Hippocampal formation (tissue), 2 donors: ENCODE results near the gene RRAS.
"Not testable (repeated sequence)": the region's sequence is repeated elsewhere in the genome, so short reads cannot be mapped to it uniquely, and the experiment has no call there.

Experiments
- DNase-seq, 2 donors: peaks; one replicate each; lab custom pipeline; 2025; lab: John Stamatoyannopoulos, UW

Gene RRAS

DNA sequence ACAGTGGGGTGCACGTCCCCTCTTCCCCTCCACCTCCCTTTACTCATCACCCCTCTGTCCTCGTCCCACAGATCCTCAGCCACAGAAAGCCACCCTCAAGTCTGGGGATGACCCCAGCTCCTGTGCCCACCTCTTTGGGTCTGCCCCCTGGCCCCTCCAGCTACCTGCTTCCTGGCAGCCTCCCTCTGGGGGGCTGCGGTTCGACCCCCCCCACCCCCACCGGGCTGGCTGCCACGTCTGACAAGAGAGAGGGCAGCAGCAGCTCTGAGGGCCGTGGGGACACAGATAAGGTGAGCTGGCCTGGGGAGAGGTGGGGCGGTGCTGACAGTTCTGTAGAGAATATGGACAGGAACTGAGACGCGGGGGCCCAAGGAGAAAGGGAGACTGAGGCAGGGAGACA is 14.6 kb upstream of the RRAS start:
- no peak for DNase-seq

DNA sequence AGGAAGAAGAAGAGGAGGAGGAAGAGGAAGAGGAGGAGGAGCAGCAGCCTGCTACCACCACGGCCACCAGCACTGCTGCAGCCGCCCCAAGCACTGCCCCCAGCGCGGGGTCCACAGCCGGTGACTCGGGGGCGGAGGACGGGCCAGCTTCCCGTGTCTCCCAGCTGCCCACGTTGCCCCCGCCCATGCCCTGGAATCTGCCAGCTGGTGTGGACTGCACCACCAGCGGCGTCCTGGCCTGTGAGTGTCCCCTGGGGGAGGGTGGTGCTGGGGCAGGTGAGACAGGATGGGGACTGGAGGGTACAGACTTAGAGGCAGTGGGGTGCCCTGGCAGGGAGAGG is 13.5 kb upstream of the RRAS start:
- DNase-seq, result no peak

- no peak for DNase-seq
Observed at GRCh38 chr19:49652551-49653465, 12.9 kb upstream of the RRAS start.

GRCh38 chr19:49651820-49652550 is 12.0 kb upstream of the RRAS start:
- no peak for DNase-seq

DNA sequence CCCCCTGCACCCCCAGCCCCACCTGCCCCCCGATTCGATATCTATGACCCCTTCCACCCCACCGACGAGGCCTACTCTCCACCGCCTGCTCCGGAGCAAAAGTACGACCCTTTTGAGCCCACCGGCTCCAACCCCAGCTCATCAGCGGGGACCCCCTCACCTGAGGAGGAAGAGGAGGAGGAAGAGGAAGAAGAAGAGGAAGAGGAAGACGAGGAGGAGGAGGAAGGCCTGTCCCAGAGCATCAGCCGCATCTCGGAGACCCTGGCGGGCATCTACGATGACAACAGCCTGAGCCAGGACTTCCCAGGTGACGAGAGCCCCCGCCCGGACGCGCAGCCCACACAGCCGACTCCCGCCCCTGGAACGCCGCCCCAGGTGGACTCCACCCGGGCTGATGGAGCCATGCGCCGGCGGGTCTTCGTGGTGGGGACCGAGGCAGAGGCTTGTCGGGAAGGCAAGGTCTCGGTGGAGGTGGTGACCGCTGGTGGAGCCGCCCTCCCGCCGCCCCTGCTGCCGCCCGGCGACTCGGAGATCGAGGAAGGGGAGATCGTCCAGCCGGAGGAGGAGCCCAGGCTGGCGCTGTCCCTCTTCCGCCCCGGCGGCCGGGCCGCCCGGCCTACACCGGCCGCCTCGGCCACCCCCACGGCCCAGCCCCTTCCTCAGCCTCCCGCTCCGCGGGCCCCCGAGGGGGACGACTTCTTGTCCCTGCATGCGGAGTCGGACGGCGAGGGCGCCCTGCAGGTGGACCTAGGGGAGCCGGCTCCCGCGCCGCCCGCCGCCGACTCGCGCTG is 11.3 kb upstream of the RRAS start:
- DNase-seq, result no peak

DNA sequence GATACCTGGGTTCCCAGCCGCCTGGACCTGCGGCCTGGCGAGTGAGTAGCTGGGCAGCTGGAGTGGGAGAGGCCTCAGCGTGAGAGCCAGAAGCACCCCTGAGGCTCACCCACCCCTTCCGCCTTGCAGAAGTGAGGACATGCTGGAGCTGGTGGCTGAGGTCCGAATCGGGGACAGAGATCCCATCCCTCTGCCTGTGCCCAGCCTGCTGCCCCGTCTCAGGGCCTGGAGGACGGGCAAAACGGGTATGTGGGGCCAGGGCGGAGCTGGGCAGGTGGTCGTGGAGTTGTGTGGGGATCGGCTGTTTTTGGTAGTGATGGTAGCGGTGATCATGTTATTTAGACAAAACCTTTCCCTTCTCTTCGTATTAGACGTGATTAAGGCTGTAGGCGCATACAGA is 6.6 kb upstream of the RRAS start:
- no peak for DNase-seq

DNA sequence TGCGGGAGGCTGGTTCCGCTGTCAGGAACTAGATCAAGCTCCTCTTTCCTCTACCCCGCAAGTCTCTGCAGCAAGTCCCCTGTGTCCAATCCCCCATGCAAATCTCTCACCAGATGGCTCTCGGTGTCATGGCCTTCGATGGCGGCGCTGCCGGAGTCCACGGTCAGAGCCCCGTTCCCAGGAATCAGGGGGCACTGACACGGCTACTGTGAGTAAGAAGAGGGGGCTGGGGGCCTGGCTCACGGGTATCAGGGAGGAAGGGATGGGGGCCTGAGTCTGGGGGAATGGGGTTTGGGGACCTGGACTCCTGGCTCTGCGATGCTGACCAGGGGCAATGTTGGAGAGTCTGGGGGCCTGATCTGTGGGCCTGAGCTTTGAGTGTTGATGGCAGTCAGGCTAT is 6.1 kb upstream of the RRAS start:
- no peak for DNase-seq

- no peak for DNase-seq
Observed at GRCh38 chr19:49645592-49645991, 5.6 kb upstream of the RRAS start.

DNA sequence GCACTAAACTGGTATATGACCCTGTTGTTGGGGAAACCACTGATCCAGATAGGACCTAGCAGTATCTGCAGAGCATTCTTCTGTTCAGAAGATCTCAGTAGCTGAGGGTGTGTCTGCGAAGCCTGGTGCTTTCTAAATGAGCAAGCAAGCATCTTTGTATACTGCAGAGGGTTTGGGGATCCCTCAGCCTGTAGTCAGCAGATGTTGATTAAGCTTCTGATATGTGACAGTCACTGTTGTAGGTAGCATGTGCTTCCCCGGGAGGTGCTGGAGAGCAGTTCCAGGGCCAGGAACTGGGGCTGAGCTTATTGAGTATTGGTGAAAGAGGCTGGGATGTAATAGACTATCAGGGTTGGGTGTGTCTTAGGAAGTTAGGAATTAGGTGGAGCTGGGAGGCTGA is 3.5 kb upstream of the RRAS start:
- DNase-seq, result no peak

- no peak for DNase-seq
Observed at GRCh38 chr19:49642492-49643035, 2.6 kb upstream of the RRAS start.

DNA sequence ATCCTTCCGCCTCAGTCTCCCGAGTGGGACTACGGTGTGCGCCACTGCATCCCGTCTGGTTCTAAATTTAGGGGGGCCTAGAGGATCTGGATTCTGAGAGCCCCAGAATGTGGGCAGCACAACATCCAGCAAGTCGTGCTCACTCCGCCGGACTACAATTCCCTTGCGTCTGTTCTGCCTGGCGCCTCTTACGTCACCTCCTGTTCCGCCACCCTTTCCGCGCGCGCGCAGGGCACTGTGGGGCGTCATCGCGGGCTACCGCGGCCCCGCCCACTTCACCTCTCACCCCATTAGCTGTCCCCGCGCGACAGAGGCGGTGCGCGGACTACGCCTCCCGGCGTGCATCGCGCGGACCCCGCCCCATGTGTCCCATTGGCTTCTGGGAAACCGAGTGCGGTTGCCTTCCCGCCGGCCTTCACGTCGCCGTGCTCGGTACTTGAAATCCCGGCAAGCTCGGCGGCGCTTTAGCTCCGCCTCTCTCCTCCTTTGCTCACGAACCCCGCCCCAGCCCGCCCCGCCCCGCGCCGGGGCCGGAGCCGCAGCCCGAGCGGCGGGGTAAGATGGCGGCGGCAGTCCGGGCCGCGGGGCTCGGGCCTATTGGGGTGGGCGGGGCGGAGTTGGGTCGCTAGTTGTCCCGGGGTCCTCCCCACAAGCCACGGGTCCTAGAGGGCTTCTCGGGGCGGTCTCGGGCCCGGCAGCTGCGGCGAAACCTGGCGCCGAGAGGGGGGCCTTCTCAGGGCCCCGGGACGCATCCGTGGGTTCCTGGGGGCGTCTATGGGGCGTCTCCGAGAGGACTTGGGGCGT is 1.9 kb upstream of the RRAS start, which contains the start of gene SCAF1:
TSS of gene SCAF1 (plus strand) at position 522 of the 804 bp plus-strand sequence. CDS start 2,818 bp downstream, outside the sequence.
- peak; percentile 98 to 99 for DNase-seq

GRCh38 chr19:49639401-49640112 is 386 bp downstream of the RRAS start:
- DNase-seq, result no peak

DNA sequence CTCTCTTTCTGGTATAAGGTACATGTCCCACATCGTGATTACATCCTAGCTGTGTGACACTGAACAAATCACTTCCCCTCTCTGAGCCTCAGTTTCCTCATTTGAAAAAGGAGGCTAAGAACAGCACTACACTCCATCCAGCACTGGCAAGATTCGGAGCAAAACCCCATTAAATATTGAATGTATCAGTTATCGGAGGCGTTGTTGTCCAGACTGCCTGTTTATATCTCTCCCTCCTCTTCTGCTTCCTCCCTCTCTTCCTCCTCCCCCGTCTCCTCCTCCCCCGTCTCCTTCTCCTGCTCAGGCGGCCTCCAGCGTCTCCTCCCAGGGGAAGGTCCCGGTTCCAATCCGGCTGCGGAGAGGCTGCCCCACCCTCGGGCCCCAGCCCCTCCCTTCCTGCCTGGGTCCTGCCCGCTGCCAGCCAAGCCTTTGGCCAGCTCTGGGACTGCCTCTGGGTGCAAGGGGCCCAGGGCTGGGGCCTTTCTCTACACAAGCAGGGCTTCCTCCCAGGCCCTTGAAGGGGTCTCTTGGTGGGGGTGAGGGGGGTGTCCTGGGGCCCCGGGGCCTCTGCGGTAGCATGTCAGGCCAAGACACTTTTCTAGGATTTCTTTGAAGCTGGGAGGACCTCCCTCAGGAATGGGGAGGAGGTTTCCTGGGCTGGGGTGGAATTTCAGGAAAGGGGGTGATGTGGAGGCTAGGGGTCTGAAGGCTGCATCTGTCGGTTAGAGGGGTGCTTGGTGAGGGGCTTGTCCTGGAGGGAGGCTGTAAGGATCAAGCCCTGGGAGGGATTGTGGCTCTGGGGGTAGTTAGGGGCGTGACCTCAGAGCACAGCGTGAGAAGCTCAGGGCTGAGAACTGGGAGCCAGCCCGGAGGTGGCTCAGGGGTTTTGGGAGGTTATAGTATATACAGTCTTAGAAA is 1.9 kb downstream of the RRAS start:
- DNase-seq, result peak in 1 of 2 donors; percentile 0

DNA sequence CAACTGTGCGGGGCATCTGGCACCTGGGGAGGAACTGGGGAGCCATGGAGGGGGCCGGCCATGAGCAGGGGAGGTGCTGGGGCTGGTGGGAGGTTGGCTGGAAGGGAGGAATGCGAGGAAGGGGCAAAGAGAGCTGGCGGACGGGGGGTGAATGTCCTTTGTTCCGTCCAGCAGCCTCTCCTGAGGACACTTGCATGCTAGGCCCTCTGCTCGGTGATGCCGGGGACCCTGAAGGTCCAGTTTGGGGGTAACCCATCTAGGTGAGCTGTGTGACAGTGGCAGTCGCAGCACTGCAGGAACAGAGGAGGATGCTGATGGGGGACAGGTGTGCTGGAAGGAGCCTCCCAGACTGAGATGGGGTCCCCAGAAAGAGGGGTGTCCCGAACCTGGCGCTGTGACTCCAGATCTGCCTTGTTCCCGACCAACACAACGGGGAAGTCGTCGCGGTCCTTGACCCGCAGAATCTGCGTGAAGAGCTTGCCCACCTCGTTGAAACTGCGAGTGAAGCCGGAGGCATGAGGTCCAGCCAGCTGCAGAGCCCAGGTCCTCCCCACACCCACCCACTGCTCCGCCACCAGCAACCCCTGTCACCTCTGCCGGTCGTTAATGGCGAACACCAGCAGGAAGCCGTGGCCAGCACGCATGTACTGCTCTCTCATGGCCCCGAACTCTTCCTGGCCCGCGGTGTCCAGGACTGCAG is 3.6 kb downstream of the RRAS start:
- no peak for DNase-seq

DNA sequence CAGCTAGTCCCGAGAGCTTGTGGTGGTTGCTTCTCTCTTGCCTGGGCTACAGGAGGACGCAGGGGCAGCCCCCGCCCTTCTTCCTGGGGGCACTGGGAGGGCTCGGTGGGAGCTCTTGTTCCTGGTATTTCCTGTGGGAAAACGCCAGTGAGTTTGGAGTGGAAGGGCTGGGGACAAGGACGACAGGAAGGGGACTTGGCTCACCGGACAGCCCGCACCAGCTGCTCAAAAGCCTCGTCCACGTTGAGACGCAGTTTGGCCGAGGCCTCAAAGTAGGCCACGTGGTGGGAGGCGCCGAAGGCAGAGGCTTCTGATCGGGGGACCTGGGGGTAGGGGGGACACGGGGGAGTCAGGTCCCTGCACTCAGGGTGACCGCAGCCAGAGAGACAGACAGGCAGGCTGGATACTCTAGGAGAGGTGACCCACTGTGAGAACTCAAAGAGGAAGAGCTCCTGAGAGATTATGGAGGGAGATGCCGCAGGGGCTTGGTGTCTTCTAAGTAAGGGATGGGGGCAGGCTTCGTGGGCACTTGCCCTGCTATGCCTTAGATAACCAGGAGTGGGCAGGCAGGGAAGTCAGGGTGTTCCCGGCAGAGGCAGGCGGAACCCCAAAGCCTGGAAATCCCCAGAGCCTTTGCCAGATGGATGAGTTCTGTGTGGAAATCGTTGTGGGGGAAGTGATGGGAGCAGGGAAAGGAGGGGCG is 4.3 kb downstream of the RRAS start:
- no peak for DNase-seq

DNA sequence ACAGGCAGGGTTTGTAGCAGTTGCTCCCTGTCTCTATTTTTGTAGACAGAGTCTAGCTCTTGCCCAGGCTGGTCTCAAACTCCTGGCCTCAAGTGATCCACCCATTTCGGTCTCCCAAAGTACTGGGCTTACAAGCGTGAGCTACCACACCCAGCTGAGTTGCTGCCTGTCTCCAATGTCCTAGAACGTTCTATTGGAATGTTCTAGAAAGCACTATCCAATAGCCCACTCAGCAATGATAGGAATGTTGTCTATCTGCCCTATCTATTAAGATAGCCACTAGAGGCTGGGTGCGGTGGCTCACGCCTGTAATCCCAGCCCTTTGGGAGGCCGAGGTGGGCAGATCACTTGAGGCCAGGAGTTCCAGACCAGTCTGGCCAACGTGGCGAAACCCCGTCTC is 6.7 kb downstream of the RRAS start:
- DNase-seq, result not testable (repeated sequence)

GRCh38 chr19:49632576-49632975 is 7.4 kb downstream of the RRAS start:
- DNase-seq, result no peak

- DNase-seq, result no peak
Observed at GRCh38 chr19:49631610-49632192, 8.2 kb downstream of the RRAS start.
